GF-D8 (cell line): ENCODE results near the gene TADA2A.

Experiments
- DNase-seq: peaks from one replicate; lab custom pipeline; 2025; lab: John Stamatoyannopoulos, UW

TADA2A gene

GRCh38 chr17:37463039-37463438 is 56.4 kb downstream of the TADA2A start:
- DNase-seq = no peak

DNA sequence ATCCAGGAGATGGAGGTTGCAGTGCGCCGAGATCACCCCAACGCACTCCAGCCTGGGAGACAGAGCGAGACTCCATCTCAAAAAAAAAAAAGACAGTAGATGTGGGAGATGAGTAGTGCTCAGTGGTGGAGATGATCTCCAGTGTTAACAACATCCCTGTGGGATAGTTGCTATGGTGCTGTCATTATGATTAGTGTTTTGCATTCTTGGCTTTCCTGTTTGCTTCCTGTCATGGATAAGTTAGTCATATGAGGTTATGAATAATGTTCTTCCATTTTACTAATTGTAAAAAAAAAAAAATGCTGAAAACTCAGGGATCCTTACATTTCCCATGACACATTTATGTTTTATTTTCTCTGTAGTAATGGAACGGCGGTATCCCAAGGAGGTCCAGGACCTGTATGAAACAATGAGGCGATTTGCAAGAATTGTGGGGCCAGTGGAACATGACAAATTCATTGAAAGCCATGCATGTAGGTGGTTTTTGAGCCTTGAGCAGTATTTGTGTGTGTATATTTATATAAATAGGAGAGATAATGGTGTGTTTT is 58.5 kb downstream of the TADA2A start:
- DNase-seq = no peak

DNA sequence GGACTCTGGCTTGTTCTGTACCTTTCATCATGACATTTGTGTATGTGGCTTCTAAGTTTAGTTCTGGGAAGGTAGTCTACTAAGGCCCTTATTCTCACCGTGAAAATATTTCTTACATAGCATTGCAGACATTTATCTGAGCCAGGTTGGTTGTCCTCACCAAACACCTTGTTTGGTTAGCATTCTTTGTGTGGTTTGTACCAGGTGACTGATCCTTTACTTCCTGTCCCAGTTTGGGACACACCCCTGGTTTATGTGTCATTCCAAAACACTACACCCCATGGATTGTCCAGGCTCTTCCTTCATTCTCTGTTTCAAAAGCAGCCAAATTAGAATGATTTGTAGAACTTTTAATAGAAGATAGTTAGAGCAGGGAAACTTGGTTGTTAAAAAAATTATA is 59.8 kb downstream of the TADA2A start:
- no peak for DNase-seq

GRCh38 chr17:37470181-37470580 is 63.5 kb downstream of the TADA2A start:
- no peak for DNase-seq

DNA sequence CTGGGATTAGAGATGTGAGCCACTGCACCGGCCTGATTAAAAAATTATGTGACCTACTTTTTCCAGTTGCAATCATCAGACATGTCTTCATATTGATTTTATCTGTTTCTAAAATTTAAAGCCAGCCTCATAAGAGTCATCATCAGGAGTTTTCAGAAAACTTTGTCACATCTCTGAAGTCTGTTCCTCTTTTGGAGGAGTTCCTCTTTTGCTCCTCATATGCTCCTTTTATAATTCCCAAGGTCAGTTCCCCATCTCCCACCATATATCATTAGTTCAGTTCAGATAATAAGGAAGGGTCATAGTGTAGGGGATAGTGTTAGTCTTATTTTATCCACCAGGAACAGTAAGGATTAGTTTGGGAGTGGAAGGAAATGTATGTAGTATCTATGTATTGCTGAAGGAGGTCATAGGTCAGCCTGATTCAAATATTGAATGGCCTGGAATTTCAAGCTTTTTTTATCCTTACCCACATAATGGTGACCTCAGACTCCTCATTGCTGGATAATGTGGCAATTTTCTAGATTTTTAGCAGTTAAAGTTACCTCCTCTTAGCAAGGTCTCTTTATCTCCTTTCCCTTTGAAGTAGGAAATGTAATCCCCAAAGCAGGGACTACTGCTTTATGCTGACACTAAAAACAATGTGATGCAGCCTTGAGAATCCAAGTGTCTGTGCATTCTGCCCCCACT is 69.2 kb downstream of the TADA2A start:
- peak; percentile 20 for DNase-seq

DNA sequence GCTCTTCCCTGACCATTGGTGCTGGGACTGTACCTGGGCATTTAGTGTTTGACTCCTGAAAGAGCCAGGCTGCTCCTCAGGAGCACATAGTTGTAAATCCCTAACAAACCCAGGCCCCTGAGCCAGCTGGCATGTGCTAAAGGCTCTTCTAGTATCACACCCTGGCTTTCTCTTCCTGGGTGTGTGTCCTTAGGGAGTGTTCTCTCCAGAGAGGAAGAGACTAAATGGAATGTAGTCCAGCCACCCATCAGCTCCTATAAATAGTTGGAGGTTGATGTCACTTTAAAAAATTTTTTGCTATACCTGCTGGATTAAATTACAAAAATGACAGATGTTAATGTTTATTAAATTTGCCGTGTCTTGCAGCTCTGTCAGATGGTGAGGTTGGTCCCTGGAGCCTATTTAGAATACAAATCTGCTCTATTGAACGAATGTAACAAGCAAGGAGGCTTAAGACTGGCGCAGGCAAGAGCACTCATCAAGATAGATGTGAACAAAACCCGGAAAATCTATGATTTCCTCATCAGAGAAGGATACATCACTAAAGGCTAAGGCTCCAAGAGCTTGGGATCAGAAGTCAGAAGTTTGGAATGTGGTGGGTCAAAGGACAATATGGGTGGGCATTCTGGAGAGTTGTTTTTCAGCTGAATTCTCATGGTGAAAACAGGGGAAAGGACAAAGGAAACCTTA is 69.9 kb downstream of the TADA2A start:
- no peak for DNase-seq

DNA sequence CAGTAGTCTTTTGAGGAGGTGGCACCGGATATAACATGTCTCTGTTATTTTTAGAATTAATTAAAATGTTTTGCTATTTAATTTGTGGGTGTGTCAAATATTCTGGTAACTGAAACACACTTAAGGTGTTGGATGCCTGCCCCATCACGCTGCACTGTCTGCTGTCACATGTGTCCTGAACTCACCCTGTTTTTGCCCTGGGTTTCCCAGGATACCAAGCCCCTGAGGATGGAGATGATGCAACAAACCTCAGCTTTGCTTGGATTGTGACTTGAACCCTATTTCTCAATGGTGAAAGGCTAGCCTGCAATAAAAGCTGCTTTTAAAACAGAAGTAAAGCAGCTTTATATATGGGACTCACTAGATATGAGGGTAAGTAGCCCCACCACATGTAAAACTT is 71.5 kb downstream of the TADA2A start:
- DNase-seq = no peak

DNA sequence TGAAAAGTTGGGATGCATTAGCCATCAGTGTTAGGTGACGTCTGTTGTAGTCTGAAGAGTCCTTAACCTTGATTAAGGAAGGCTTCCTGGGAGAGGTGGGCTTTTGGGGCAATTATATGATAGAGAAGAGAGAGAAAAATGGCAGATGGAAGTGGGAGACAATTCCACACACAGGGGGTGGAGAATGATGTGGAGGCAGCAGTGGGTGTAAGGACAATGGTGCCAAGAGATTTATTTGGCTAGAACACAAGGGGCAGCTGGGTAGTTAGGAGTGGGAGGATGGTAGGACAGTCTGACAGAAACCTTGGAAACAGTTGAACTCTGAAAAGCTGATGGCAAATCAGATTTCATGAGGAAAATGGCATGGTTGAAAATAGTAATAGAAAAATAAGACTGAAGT is 72.3 kb downstream of the TADA2A start:
- DNase-seq = no peak

DNA sequence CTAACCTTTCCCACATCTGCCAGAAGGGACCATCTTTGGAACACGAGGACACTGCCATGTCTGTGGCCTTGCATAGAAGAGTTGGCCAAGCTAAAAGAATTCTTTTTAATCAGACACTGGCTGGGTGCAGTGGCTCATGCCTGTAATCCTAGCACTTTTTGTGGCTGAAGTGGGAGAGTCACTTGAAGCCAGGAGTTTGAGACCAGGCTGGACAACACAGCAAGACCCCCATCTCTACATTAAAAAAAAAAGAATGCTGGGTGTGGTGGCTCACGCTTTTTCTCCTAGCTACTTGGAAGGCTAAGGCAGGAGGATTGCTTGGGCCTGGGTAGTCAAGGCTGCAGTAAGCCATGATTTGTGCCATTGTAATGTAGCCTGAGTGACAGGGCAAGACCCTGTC is 73.7 kb downstream of the TADA2A start:
- no peak for DNase-seq

DNA sequence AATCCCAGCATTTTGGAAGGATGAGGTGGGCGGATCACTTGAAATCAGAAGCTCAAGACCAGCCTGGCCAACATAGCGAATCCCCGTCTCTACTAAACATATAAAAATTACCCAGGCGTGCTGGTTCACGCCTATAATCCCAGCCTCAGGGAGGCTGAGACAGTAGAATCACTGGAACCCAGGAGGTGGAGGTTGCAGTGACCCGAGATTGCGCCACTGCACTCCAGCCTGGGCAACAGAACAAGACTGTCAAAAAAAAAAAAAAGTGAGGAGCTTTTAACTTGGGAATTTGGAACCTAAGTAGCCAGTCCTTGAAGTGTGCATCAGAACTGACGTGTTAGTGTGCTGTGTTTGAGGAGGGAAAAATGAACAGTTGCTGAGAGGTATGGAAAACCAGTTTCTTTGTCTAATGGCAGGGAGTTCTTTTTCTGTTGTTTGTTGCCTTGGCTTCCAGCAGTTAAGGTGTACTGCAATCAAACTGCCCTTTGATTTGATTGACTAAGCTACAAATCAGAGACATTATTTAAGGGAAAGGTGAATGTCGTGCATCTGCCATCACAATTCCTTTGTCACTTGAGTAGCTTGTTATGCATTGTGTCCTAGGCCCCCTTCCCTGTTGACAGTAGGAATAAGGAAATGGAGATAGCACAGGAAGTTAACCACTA is 74.4 kb downstream of the TADA2A start:
- DNase-seq = no peak

DNA sequence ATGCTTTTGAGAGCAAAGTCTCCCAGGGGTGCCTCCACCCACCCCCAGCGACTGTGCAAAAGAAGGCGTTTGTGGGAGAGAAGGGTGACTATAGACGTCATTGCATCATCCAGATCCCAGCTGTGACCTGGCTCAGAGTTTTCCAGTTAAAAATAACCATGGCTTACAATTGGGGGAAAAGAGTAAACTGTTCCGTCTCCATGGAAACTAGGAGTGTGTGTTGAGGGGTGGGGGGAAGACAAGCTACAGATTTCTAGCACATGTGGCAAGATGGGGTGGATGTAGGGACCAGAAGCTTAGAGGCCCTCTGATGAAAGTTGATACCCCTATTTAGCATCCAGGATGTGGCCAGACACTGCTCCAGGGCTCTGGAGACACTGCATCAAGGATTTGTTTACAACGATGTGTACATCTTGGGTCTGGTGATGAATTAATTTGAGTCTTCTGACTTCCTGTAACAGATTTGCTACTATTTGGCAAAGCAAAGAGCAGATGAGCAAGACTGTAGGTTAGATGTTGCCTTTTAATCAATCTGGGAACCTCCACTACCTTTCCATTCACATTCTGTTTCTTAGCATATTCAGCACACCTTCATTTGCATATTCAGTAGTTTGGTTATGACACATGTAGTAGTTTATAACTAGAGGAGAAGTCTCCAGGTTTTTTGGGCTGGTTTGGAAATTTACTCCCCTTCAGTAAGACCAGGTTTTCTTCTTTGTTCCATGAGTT is 76.8 kb downstream of the TADA2A start:
- DNase-seq = no peak

GRCh38 chr17:37485938-37486570 is 79.4 kb downstream of the TADA2A start:
- DNase-seq = no peak

DNA sequence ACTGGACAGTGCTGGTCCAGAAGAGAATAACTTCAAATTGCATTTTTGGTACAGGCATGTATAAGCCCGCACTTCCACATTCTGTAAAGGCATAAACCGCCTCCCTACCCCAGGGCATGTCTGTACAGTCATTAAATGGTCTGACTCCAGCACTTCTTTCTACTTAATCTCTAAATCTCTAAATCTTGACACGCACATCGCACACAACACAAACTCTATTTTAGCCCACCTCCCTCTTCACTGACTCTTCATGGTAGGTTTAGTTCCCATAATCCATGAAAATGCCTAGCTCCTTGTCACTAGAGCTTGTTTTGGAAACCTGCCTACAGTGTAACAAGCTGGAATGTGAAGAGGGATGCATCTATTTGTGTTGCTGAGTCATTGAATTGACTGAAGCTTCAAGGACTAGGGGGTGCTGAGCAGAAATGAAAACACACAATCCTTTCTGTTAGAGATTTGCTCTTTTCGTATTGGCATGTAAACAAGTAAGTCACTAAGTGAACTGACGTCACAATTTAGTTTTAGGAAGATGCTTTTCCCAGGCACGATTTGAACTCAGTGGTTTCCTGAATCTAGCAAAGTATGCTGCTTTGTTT is 81.4 kb downstream of the TADA2A start:
- DNase-seq = peak; percentile 38

- no peak for DNase-seq
Observed at GRCh38 chr17:37488607-37489196, 82.0 kb downstream of the TADA2A start.

- DNase-seq = peak; percentile 49
Observed at GRCh38 chr17:37489197-37490001, 82.7 kb downstream of the TADA2A start, which contains the start of gene DUSP14. Gene DUSP14, plus strand, starts transcription at chr17:37489891. Its CDS starts 22,382 bp downstream, at chr17:37512273.

DNA sequence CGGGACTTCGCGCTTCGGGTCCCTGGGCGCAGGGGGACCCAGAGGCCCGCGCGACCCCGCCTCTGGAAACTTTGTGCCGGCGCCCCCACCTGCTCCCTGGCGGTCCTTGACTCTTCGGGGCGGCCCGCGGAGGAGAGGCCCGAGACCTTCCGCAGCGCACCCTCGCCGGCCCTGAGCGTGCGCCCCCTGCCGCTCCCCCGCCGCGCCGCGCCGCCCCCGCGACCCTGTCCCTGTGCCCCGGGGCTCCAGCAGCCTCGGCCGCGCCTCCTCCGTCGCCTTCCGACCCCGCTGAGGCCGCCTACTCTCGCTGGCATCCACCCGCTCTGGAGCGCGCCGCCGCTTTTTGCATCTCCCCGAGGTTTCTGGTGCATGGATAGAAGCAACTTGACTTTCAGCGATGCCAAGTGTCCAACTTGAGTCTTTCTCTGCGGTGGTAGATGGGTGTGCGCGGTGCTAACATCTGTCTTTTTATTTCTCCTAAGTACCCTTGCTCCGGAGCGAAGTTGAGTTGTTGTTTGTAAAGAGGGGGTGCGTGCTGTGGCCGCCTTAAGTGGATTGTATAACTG is 83.4 kb downstream of the TADA2A start:
- DNase-seq = peak; percentile 27

GRCh38 chr17:37490638-37491614 is 84.2 kb downstream of the TADA2A start:
- peak; percentile 57 for DNase-seq

- no peak for DNase-seq
Observed at GRCh38 chr17:37492167-37492566, 85.5 kb downstream of the TADA2A start.
